GM19463 (cell line): ENCODE results near the gene EDC4.

ENCODE experiments used
- ATAC-seq: cut with Tn5 transposase; IDR thresholded peaks from one replicate; pipeline ENCODE4 v1.9.1; 2021; ENCODE audit warnings: mild to moderate bottlenecking, moderate library complexity; ENCODE audit not compliant: unreplicated experiment

EDC4 gene

GRCh38 chr16:67930678-67931211 is 57.9 kb downstream of the EDC4 start:
- ATAC-seq, result no peak
